ENCODE results near the gene KLF6.

The KLF6 gene

GRCh38 chr10:3813986-3814837 lies 29.2 kb upstream of the KLF6 start:
- FAIRE-seq = no peak
- no peak for DNase-seq (ENCODE audit: insufficient read length, low spot score)
- TF ChIP-seq SPI1 (IDR thresholded peaks at IDR 0.05; ENCODE audit: low read depth, low read length) (no peak), POU2F2 (IDR thresholded peaks at IDR 0.05; ENCODE audit: low read depth, low read length) (no peak), TAF1 (IDR thresholded peaks at IDR 0.05; ENCODE audit: low read depth, low read length) (no peak), POLR2AphosphoS5 (IDR thresholded peaks at IDR 0.05; ENCODE audit: low read depth, low read length) (no peak), PAX5 (IDR thresholded peaks at IDR 0.05; ENCODE audit: insufficient read depth, low read length, severe bottlenecking) (no peak), POLR2A (IDR thresholded peaks at IDR 0.05; ENCODE audit: low read depth, low read length) (no peak)

- DNase-seq (ENCODE audit: insufficient read length, low spot score) (no peak), FAIRE-seq (no peak)
- TF ChIP-seq POLR2AphosphoS5 (IDR thresholded peaks at IDR 0.05; ENCODE audit: low read depth, low read length) (no peak), POU2F2 (IDR thresholded peaks at IDR 0.05; ENCODE audit: low read depth, low read length) (no peak), PAX5 (IDR thresholded peaks at IDR 0.05; ENCODE audit: insufficient read depth, low read length, severe bottlenecking) (no peak), POLR2A (IDR thresholded peaks at IDR 0.05; ENCODE audit: low read depth, low read length) (no peak), SPI1 (IDR thresholded peaks at IDR 0.05; ENCODE audit: low read depth, low read length) (no peak), TAF1 (IDR thresholded peaks at IDR 0.05; ENCODE audit: low read depth, low read length) (no peak)
Measured at GRCh38 chr10:3813267-3813666, 28.3 kb upstream of the KLF6 start.

GRCh38 chr10:3812141-3812540 lies 27.1 kb upstream of the KLF6 start:
- FAIRE-seq (no peak), DNase-seq (ENCODE audit: insufficient read length, low spot score) (no peak)
- TF ChIP-seq PAX5 (IDR thresholded peaks at IDR 0.05; ENCODE audit: insufficient read depth, low read length, severe bottlenecking) (no peak), TAF1 (IDR thresholded peaks at IDR 0.05; ENCODE audit: low read depth, low read length) (no peak), POLR2A (IDR thresholded peaks at IDR 0.05; ENCODE audit: low read depth, low read length) (no peak), SPI1 (IDR thresholded peaks at IDR 0.05; ENCODE audit: low read depth, low read length) (no peak), POU2F2 (IDR thresholded peaks at IDR 0.05; ENCODE audit: low read depth, low read length) (no peak), POLR2AphosphoS5 (IDR thresholded peaks at IDR 0.05; ENCODE audit: low read depth, low read length) (no peak)

DNA sequence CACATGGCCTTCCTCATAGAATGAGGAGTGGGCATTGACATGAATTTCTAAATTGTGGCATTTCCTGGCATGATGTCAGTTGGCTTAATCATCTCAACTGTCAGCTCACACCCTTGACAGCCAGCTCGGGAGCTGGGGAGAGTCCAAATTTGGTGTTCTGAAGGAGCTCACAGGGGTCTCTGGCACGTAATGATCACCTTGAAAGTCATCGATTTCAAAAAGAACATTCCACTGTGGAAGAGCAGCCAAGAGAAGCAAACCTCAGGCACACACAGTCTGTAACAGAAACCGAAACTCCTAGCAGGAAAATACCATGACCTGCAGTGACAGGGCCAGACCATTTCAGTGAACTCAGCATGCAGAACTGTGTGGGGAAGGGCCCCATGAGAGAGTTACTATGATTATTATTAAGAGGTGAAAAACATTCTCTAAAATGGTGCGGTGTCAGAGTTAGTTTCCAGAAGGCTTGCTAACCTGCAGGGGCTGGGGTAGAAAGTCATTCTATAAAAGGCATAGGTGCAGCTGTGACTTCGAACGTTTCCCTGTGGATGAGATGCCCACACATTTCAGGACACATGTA lies 26.4 kb upstream of the KLF6 start:
- TF ChIP-seq SPI1 (IDR thresholded peaks at IDR 0.05; ENCODE audit: low read depth, low read length) = no peak
- TF ChIP-seq POU2F2 (IDR thresholded peaks at IDR 0.05; ENCODE audit: low read depth, low read length) = peak; percentile 64; the same call in 1 of the 2 replicates
- TF ChIP-seq POLR2A (IDR thresholded peaks at IDR 0.05; ENCODE audit: low read depth, low read length) = peak; percentile 54
- peak; percentile 56; the same call in 1 of the 2 replicates for TF ChIP-seq TAF1 (IDR thresholded peaks at IDR 0.05; ENCODE audit: low read depth, low read length)
- no peak for TF ChIP-seq POLR2AphosphoS5 (IDR thresholded peaks at IDR 0.05; ENCODE audit: low read depth, low read length)
- no peak for TF ChIP-seq PAX5 (IDR thresholded peaks at IDR 0.05; ENCODE audit: insufficient read depth, low read length, severe bottlenecking)
- DNase-seq (ENCODE audit: insufficient read length, low spot score) = no peak
- peak; percentile 64 for FAIRE-seq

DNA sequence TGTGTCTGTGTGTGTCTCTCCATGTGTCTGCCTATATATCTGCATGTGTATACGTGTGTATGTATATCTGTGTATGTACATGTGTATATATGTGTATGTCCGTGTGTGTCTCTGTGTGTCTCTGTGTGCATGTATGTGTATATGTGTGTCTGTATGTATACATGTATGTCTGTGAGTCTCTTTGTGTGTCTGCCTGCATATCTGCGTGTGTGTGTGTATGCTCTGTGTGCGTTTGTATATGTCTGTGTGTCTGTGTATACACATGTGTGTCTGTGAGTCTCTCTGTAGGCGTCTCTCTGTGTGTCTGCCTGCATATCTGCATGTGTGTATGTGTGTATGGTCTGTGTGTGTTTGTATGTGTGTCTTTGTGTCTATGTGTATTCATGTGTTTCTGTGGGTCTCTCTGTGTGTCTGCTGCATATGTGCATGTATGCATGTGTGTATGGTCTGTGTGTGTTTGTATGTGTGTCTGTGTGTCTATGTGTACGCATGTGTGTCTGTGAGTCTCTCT lies 23.7 kb upstream of the KLF6 start:
- DNase-seq (ENCODE audit: insufficient read length, low spot score) (no peak), FAIRE-seq (no peak)
- TF ChIP-seq TAF1 (IDR thresholded peaks at IDR 0.05; ENCODE audit: low read depth, low read length) = no peak
- TF ChIP-seq SPI1 (IDR thresholded peaks at IDR 0.05; ENCODE audit: low read depth, low read length) = no peak
- TF ChIP-seq POLR2AphosphoS5 (IDR thresholded peaks at IDR 0.05; ENCODE audit: low read depth, low read length) = no peak
- no peak for TF ChIP-seq POU2F2 (IDR thresholded peaks at IDR 0.05; ENCODE audit: low read depth, low read length)
- no peak for TF ChIP-seq PAX5 (IDR thresholded peaks at IDR 0.05; ENCODE audit: insufficient read depth, low read length, severe bottlenecking)
- no peak for TF ChIP-seq POLR2A (IDR thresholded peaks at IDR 0.05; ENCODE audit: low read depth, low read length)

GRCh38 chr10:3807928-3808496 lies 23.0 kb upstream of the KLF6 start:
- FAIRE-seq (no peak), DNase-seq (ENCODE audit: insufficient read length, low spot score) (no peak)
- TF ChIP-seq POU2F2 (IDR thresholded peaks at IDR 0.05; ENCODE audit: low read depth, low read length) (no peak), POLR2A (IDR thresholded peaks at IDR 0.05; ENCODE audit: low read depth, low read length) (no peak), PAX5 (IDR thresholded peaks at IDR 0.05; ENCODE audit: insufficient read depth, low read length, severe bottlenecking) (no peak), POLR2AphosphoS5 (IDR thresholded peaks at IDR 0.05; ENCODE audit: low read depth, low read length) (no peak), SPI1 (IDR thresholded peaks at IDR 0.05; ENCODE audit: low read depth, low read length) (no peak), TAF1 (IDR thresholded peaks at IDR 0.05; ENCODE audit: low read depth, low read length) (no peak)

GRCh38 chr10:3807211-3807927 lies 22.4 kb upstream of the KLF6 start:
- FAIRE-seq = no peak
- DNase-seq (ENCODE audit: insufficient read length, low spot score) = no peak
- TF ChIP-seq PAX5 (IDR thresholded peaks at IDR 0.05; ENCODE audit: insufficient read depth, low read length, severe bottlenecking) (no peak), SPI1 (IDR thresholded peaks at IDR 0.05; ENCODE audit: low read depth, low read length) (peak; percentile 79)

- DNase-seq (ENCODE audit: insufficient read length, low spot score) (no peak), FAIRE-seq (no peak)
- TF ChIP-seq SPI1 (IDR thresholded peaks at IDR 0.05; ENCODE audit: low read depth, low read length) (no peak), TAF1 (IDR thresholded peaks at IDR 0.05; ENCODE audit: low read depth, low read length) (no peak), PAX5 (IDR thresholded peaks at IDR 0.05; ENCODE audit: insufficient read depth, low read length, severe bottlenecking) (no peak), POLR2AphosphoS5 (IDR thresholded peaks at IDR 0.05; ENCODE audit: low read depth, low read length) (no peak), POU2F2 (IDR thresholded peaks at IDR 0.05; ENCODE audit: low read depth, low read length) (no peak), POLR2A (IDR thresholded peaks at IDR 0.05; ENCODE audit: low read depth, low read length) (no peak)
Measured at GRCh38 chr10:3806603-3807002, 21.6 kb upstream of the KLF6 start.
